T-helper 1 cell treated with Interleukin-12 subunit alpha and Interleukin-12 subunit beta and Interleukin-4 antibody, amounts not matched to agents 30 ng/mL and 1 ng/mL, for 36 hours (primary cell): Measurements from ENCODE around the gene IPCEF1. TPM values are rescaled to one million over a fixed set of nuclear protein-coding genes. Genes with fewer than 3 reads are reported as not detected.

Source experiments
- intact Hi-C: fragments of 100-400 bp; cut with micrococcal nuclease; formaldehyde crosslinking; loops from one replicate; pipeline ENCODE4 v1.15.1; 2024
- total RNA-seq: library from RNA; stranded (reverse); gene quantifications from 2 replicates; pipeline ENCODE4 v1.2.3, GENCODE V29; 2022

The IPCEF1 gene, protein sequence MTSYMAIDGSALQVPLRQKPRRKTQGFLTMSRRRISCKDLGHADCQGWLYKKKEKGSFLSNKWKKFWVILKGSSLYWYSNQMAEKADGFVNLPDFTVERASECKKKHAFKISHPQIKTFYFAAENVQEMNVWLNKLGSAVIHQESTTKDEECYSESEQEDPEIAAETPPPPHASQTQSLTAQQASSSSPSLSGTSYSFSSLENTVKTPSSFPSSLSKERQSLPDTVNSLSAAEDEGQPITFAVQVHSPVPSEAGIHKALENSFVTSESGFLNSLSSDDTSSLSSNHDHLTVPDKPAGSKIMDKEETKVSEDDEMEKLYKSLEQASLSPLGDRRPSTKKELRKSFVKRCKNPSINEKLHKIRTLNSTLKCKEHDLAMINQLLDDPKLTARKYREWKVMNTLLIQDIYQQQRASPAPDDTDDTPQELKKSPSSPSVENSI
- 5.4 and 6.7 TPM in 2 replicates for total RNA-seq

DNA sequence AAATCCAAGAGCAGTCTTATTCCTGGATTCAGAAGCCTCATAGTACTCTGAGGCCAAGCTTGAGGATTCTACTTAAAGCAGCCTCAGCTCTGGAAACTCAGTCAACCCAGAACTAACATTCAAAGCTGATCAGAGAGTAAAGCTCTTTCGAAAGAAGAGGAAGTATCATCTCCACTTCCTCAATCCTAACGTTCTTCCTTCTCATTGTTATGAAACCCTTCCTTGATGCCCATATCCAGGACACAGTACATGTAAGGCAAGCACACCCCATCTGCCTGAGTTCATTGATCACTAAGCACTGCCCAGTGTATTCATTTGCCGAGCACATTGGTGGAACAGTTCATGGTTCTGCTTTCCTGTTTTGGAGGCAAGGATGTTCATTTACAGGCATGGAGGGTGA is at the start of gene IPCEF1:
IPCEF1 (minus strand) TSS at position 114 of the 400 bp plus-strand sequence. CDS start 90,856 bp downstream, outside the sequence.
- intact Hi-C loops, result no loop called here

DNA sequence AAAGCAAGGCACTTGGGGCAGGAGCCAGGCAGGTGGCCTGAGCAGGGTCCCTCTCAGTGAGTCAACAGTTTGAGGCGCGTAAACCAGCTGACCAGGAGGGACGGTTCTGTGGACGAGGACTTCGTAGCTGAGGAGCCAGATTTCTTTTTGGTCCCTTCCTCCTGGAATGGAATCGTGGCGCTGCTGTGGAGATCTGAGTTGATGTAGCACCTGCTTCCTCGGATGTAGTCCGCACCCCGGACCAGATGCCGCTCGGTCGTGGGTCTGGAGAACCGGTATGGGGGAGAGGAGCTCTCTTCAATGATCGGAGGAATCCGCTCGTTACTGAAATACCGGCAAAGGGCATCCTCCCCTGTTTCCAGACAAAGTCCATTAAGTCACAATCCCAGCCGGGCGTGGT is 49.7 kb upstream of the IPCEF1 start:
- intact Hi-C loops, result no loop called here

DNA sequence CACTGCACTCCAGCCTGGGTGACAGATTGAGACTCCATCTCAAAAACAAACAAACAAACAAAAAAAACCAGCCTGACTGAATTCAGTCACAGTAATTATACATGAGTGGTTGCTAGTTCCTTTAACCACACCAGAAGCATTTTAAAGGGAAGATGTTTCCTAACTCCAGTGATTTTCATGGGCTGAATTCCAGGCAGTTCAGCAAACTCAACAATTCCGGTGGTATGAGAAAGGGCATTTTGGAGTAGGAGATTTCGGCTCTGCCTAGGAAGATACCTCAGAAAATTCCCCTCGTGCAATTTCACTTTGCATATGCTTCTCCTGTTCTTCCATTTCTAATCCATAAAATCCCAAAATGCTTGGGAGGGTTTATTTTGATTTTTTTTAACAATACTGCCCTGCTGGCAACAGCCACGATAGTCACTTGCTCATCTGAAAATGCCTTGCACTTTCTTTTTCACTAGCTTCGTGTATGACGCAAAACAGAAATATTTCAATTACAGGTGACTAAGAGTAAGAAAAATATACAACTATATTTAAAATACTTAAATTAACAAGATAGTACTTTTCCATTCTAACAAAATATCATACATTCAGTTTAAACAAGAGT is 48.3 kb upstream of the IPCEF1 start:
- intact Hi-C loops, result no loop called here

DNA sequence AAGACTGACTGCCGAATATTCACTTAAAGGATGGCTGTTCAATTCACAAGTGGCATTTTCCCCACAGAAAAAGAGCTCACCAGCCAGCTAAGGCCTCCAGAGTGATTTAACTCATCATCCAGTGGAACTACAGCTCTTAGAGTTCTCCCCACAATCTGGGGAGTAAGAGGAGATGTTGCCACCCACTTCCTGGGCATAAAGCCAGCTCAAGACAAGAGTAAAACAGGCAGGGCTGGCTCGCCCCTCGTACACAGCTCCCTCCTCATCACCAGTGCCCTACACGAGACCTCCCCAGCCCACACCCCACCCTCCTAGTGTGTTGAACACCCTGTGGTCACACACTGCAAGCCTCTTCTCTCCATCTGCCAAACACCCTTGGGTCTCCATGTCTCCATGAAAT is 47.2 kb upstream of the IPCEF1 start:
- intact Hi-C loops, result no loop called here

DNA sequence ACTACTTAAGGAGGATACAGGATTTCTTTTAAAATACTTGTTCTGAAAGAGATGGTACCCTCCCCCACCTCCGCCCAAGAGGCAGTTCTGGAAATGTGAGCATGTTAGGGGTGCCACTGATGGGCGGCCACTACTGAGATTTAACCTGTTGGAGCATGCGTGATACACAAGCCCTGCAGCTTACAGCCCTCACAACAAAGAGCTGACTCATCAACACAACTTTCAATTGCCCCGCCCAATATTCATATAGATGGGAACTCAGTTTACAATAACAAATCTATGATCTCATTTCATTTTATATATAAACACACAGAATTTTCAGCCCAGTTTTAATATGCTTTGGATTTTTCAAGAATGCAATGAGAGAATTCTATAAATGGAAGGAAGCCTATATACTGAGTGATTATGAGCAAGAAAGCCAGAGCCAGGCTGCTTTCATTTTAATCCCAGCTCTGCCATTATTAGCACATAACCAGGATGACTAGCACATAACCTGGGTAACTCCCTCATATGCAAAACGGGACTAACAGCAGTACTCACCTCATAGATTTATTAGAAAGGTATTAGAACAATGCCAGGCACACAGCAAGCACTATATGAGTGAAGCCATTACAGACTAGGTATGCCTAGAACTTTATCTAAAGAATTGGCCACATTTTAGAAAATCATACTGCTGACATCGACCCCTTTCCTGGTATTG is 45.6 kb upstream of the IPCEF1 start:
- intact Hi-C loops, result no loop called here

DNA sequence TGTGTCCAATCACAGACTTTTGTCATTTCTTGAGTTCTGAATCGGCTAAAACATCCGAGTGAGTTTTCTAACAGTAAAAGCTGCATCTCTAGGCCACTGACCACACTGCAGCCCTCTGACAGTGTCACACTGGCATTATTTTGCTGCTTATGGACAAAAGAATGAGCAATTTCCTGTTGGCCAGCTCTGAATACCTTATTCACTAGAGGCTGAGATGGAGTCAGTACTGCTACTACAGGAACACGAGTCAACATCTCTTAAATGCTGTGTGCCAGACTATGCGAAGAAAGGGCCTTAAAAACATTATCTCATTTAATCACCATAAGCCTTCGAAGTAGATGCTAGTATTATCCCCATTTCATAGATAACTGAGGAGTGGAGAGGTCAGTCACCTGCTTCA is 42.5 kb upstream of the IPCEF1 start:
- intact Hi-C loops, result no loop called here

DNA sequence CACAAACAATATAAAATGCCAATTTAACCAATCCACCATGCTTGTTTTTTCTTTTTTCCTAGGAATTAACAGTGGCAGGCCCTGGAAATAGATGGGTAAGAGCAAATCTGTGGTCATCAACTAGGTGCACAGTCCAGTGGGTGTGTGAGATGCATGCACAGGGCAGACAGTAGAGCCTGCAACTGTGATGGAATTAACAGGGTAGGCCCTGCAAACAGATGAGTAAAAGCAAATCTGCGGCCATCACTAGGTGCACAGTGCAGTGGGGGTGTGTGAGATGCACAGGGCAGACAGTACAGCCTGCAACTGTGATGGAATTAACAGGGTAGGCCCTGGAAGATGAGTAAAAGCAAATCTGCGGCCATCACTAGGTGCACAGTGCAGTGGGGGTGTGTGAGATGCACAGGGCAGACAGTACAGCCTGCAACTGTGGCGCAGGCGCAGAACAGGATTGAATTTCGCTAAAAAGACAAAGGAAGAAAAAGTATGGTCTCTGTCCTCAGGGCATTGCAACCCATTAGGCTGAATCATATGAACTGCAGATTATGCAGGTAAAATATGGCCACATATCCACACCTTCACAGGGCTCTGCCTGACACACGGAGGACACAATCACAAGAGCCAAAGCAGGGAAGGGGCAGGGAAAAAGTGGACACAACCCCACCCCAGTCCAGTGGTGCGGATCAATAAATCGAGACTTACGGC is 41.0 kb upstream of the IPCEF1 start:
- intact Hi-C loops, result no loop called here

DNA sequence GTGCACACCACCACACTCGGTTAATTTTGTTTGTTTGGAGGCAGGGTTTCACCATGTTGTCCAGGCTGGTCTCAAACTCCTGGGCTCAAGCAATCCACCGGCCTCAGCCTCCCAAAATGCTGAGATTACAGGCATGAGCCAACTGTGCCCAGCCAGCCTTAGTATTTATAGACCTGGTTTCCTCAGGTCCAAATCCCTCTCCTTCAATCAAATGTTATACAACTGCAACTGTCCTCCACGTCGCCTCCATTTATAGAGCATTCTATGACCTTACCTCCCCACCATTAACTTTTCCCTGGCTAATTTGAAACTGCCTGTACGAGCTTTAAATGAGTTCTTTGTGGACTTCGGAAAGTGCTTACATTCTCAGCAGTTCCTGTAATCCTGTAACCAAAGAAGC is 39.3 kb upstream of the IPCEF1 start:
- intact Hi-C loops, result no loop called here

DNA sequence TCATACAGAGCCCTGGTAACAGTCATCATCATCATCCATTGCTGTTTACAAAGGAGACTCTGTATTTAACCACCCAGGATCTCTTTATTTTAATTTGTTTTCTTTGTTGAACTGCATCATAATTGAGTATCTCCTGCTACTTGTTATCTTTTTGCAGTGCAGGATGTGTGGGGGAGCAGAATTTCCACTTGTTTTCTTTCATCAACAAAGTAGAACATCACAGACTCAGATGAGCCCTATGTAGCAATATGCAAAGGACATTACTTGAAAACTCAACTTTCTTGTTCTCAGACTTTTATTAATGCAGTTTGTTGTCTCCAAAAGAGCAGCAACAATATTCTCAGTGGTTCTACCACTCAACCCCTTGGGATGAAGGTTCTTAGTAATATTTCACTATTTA is 38.7 kb upstream of the IPCEF1 start:
- intact Hi-C loops, result no loop called here

DNA sequence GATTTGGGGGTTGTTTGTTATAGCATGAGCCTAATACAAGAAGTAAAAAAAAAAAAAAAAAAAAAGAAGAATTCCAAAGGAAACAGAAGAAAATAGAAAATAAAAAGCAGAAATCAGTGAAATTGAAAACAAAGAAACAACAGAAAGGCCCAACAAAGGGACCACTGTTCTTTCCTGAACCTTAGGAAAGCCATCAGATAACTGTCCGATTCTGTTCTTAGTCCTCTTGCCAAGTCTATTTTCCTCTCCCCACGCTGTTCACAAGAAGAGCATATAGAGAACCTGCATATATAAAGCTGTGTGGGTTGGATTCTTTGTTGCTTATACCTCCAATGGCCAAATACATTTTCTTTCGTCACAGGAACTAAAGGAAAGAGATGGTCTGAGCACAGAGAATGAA is 38.0 kb upstream of the IPCEF1 start:
- intact Hi-C loops, result no loop called here

DNA sequence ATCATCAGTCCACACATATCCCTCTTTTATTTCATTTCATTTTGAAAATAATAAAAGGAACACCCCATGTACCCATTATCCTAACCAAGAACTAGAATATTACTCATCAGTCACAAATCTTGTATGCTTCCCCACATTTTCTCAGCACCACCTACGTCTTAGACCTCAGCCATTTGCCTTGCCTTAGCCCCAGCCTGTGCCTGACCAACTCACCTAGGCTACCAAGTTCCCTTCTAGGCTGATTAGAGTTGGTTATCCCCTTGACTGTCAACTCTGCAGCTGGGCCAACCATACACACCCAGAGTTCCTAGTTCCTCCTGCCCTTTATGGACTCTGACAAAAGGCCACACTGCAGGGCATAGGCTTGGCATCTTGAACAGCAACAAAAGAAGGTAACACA is 33.4 kb upstream of the IPCEF1 start:
- intact Hi-C loops, result no loop called here

DNA sequence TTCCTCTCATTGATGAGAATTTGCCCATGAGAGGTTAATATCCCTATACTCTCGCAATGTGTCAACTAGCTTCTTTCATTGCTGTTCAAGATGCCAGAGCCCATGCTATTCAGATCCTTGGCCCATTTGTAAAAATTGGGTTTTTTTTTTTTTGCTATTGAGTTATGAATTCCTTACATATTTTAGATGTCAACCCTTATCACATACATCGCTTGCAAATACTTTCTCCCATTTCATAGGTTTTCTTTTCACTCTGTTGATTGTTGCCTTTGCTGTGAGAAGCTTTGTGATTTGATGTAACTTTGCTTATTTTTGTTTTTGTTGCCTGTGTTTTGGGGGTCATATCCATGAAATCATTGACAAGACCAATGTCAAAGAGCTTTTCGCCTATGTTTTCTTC is 32.2 kb upstream of the IPCEF1 start:
- intact Hi-C loops, result no loop called here

DNA sequence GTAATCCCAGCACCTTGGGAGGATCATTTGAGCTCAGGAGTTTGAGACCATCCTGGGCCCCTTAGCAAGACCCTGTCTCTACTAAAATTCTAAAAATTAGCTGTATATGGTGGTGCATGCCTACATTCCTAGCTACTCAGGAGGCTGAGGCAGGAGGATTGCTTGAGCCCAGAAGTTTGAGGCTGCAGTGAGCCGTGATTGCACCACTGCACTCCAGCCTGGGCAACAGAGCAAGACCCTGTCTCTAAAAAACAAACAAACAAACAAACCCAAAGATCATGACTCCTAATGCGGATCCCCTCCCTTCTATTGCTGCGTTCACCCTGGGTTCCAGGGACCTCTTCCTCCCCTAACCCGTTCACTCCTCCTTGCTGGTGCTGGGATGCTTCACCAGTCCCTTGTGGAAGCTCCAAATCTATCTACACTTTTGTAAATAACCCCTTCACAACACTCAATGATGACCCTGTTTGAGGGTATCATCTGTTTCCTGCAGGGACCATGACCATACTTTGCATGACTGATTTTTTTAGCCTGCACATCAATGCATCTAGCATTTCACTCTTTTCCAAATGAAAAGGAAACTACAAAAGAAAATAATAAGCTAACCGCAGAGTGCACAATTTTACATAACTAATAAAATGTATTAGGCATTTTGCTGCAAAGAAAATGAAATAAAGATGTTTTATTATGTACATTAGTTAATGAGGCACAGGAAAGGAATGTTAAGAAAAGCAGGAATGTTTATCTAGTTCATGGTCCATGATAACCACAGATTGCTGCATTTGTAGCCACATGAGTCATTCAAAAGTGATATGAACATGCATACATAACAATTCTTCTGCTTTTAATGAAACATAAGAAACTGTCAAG is 30.5 kb upstream of the IPCEF1 start:
- intact Hi-C loops, result no loop called here

DNA sequence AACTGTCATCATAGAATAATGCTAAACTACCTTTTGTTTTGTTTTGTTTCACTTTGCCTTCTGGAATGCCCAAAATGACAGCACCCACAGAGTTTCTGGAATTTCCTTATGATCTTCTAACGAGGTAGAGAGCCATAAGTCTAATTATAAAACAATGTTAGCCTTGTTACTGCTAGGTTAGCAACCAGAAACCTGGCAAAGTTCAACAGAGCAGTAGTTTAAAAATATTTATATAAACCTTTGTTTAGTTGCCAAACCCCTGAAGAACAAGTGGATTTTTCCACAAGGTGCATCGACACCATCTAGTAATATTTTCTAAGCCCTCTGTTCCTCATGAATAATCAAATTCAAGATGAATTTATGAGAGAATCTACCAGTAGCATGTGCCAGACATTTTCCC is 27.6 kb upstream of the IPCEF1 start:
- intact Hi-C loops, result no loop called here

DNA sequence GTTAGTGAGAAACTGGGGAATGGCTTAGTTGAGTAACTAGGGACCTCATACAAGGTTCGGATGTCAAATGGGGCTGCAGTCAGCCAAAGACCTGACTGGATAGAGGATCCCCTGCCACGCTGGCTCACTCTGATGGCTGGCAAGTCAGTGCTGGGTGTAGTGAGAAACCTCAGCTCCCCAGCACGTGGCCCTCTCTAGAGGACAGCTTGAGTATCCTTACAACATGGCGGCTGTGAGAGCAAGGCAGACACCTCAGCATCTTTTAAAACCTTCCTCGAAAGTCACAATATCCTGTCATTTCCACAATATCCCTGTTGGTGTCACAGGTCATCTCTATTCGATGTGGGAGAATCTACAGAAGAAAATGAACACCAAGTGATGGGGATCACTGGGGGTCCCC is 26.7 kb upstream of the IPCEF1 start:
- intact Hi-C loops, result no loop called here

DNA sequence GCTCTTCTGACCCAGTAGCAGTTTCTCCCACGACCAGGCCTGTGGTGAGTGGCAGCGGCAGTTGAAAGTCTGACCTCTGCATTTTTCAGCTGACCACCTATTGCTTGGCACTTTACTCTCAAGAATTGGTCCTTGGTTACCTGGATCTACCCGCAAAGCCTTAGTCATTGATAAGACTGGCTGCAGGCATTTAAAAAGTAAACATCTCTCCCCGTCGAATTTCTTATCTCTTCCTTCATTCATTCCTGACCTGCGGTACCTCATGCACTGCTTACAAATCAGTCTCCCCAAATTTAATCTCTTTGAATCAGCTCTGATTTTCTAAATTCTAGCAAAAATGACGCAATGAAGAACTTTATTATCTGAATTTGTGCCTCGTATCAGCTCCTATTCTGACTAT is 26.1 kb upstream of the IPCEF1 start:
- intact Hi-C loops, result no loop called here

DNA sequence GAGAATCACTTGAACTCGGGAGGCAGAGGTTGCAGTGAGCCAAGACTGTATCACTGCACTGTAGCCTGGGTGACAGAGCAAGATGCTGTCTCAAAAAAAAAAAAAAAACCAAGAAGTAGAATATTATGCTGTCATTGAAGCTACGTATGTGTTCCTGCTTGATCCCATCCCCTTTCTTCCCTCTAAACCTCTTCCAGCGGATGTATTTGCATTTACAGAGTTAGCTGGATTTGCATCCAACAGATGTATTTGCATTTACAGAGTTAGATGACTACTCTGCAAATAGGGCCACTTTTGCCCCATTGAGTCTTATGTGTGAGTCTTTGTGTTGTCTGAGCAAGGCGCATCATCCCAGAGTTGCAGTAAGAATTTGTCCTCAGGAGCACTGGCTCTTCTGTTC is 24.9 kb upstream of the IPCEF1 start:
- intact Hi-C loops, result no loop called here

DNA sequence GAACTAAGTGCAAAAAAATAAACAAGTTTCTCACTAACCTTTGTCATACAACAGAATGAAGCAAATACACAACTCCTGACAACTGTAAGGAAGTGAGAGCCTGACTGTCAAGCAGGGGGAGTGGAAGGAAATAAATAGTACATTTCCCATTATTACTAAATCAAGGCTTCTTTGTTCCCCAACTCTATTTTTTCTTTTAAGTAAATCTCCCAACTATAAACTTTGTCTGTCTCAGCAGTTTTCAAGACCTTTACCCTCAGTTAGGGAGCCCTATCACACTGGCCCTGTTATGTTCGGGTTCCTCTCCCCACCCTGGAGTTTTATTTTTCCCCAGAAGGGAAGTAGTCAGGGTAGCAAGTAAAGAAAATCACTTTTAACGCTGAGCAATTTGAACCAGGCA is 24.1 kb upstream of the IPCEF1 start:
- intact Hi-C loops, result no loop called here

DNA sequence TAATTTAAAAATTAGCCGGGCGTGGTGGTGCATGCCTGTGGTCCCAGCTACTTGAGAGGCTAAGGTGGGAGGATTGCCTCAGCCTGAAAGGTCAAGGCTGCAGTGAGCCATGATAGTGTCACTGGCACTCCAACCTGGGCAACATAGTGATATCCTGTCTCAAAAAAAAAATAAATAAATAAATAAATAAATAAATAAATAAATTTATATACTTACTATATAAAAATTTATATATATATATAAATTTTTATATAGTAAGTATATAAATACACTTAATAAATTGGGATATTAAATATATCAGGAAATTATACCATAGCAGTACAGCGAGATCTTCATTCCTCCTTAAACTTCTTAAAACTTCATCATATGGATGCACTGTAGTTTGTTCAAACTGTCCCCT is 23.0 kb upstream of the IPCEF1 start:
- intact Hi-C loops, result no loop called here

DNA sequence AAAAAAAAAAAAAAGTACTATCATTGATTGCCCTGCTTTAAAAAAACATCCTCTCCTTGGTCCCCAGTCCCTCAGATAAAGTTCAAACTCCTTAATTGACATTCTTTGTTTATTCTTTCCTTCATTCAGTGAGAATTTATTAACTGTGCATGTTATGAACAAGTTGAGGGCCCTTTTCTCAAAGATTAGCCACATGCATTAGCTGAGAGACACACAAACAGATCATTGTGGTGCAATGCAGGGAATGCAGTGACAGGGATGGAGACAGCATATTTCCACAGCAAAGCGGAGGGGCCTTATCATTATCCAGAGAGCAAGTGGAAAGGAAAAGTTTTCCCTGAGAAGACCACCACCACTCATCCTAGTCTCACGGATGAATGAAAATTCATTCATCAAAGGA is 21.9 kb upstream of the IPCEF1 start:
- intact Hi-C loops, result no loop called here

DNA sequence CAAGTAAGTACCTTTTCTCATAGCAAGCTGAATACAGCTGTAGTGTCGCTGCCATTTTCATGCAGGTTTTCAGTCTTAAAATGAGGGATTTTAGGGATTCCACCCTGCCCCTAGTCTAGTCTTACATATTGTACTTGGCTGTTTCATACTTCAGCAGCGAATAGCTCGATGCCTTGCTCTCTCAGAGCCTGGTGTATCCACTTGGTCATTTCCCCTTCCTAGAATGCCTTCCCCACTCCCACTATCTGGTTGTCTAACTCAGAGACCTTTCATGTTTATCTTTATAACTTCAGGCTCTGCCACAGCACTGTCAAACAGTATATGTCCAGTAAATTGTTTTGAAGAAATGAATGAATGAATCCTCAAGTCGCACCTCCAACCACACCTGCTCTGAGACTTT is 21.1 kb upstream of the IPCEF1 start:
- intact Hi-C loops, result no loop called here
